Tibial nerve (tissue), 4 donors: ENCODE data around the gene PHOSPHO1.

Source experiments
- CTCF ChIP-seq, 5 experiments: fragments of 200-600 bp in 3 of 5; fragments of 450-650 bp in 2 of 5; sonication (generic) in 3 of 5; IDR thresholded peaks; one replicate each; pipeline ENCODE4 v1.5.1; 2016 to 2019; ENCODE audit warnings: antibody characterized with exemption in 5 of 5, mild to moderate bottlenecking in 3 of 5, moderate library complexity in 2 of 5
- EP300 ChIP-seq, 2 donors: sonication (generic); formaldehyde crosslinking; IDR thresholded peaks; one replicate each; pipeline ENCODE4 v1.6.1; 2017; ENCODE audit warnings: antibody characterized with exemption in 2 of 2, mild to moderate bottlenecking in 1 of 2

- TF ChIP-seq CTCF (IDR thresholded peaks at IDR 0.05) (no peak), EP300 (IDR thresholded peaks at IDR 0.05) (no peak)
Observed at GRCh38 chr17:49252148-49252695, 21.6 kb upstream of the PHOSPHO1 start.
